HEK293 (cell line): ENCODE measurements around the gene KRT78.

ENCODE experiments used
- MYNN ChIP-seq: fragments of 450-650 bp; formaldehyde crosslinking; IDR thresholded peaks from 2 replicates; pipeline ENCODE4 v1.5.1; 2016; ENCODE audit warnings: missing biosample characterization, missing genetic modification characterization, borderline replicate concordance
- ZNF24 ChIP-seq: fragments of 450-650 bp; formaldehyde crosslinking; IDR thresholded peaks from 2 replicates; pipeline ENCODE4 v1.5.1; 2016; ENCODE audit warnings: missing biosample characterization, missing genetic modification characterization
- ZSCAN30 ChIP-seq: fragments of 450-650 bp; IDR thresholded peaks from 2 replicates; pipeline ENCODE4 v1.5.1; 2018; ENCODE audit warnings: missing biosample characterization, mild to moderate bottlenecking, missing genetic modification characterization, moderate library complexity
- TF ChIP-seq, protein P1 (sequence below): fragments of 450-650 bp; formaldehyde crosslinking; IDR thresholded peaks from 2 replicates; pipeline ENCODE4 v1.5.1; 2016; ENCODE audit warnings: missing biosample characterization, missing genetic modification characterization
- TF ChIP-seq, protein P2 (sequence below): fragments of 450-650 bp; formaldehyde crosslinking; IDR thresholded peaks from 2 replicates; pipeline ENCODE4 v1.5.1; 2016; ENCODE audit warnings: missing biosample characterization, missing genetic modification characterization

DNA sequence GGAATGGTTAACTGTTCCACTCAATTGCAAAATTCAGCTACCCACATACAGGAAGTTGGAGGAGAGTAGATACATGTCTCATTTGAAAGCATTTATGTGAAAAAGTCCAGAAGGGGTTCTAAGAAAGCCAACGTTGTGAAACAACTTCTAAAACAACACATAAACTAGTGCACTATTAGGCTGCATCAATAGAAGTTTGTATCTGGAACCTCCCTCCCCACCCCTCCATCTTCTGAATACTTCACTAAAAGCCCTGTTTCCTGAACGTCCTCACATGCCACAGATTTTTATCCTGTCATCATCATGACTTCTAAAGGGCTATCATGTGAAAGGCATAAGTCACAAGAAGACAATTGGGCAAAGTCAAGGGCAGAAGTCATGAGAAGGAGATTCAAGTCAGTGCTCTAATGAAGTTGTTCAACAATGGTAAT lies 20.2 kb downstream of the KRT78 start:
- TF ChIP-seq ZSCAN30 (tag by site-specific recombination), result no peak
- TF ChIP-seq ZNF24, result no peak
- no peak for TF ChIP-seq MYNN (tag by site-specific recombination)
- TF ChIP-seq, protein P1, sequence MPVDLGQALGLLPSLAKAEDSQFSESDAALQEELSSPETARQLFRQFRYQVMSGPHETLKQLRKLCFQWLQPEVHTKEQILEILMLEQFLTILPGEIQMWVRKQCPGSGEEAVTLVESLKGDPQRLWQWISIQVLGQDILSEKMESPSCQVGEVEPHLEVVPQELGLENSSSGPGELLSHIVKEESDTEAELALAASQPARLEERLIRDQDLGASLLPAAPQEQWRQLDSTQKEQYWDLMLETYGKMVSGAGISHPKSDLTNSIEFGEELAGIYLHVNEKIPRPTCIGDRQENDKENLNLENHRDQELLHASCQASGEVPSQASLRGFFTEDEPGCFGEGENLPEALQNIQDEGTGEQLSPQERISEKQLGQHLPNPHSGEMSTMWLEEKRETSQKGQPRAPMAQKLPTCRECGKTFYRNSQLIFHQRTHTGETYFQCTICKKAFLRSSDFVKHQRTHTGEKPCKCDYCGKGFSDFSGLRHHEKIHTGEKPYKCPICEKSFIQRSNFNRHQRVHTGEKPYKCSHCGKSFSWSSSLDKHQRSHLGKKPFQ (tag by site-specific recombination), result no peak
- TF ChIP-seq, protein P2, sequence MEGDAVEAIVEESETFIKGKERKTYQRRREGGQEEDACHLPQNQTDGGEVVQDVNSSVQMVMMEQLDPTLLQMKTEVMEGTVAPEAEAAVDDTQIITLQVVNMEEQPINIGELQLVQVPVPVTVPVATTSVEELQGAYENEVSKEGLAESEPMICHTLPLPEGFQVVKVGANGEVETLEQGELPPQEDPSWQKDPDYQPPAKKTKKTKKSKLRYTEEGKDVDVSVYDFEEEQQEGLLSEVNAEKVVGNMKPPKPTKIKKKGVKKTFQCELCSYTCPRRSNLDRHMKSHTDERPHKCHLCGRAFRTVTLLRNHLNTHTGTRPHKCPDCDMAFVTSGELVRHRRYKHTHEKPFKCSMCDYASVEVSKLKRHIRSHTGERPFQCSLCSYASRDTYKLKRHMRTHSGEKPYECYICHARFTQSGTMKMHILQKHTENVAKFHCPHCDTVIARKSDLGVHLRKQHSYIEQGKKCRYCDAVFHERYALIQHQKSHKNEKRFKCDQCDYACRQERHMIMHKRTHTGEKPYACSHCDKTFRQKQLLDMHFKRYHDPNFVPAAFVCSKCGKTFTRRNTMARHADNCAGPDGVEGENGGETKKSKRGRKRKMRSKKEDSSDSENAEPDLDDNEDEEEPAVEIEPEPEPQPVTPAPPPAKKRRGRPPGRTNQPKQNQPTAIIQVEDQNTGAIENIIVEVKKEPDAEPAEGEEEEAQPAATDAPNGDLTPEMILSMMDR (tag by site-specific recombination), result no peak
